Prostate gland (tissue), 2 donors: ENCODE measurements around the gene PLEKHF1.

Source experiments
- POLR2AphosphoS5 ChIP-seq: sonication (generic); formaldehyde crosslinking; IDR thresholded peaks from one replicate; pipeline ENCODE4 v1.6.1; 2017; ENCODE audit warnings: antibody characterized with exemption
- TF ChIP-seq, protein P1 (sequence below), 4 experiments: fragments of 200-600 bp in 2 of 4; fragments of 450-650 bp in 2 of 4; sonication (generic) in 2 of 4; IDR thresholded peaks; 1 replicate in 3 of 4; 2 replicates in 1 of 4; pipeline ENCODE4 v1.5.1; 2016 to 2019; ENCODE audit warnings: antibody characterized with exemption in 4 of 4, mild to moderate bottlenecking in 2 of 4, moderate library complexity in 2 of 4

GRCh38 chr19:29617366-29618266 lies 47.6 kb upstream of the PLEKHF1 start:
- TF ChIP-seq, protein P1, sequence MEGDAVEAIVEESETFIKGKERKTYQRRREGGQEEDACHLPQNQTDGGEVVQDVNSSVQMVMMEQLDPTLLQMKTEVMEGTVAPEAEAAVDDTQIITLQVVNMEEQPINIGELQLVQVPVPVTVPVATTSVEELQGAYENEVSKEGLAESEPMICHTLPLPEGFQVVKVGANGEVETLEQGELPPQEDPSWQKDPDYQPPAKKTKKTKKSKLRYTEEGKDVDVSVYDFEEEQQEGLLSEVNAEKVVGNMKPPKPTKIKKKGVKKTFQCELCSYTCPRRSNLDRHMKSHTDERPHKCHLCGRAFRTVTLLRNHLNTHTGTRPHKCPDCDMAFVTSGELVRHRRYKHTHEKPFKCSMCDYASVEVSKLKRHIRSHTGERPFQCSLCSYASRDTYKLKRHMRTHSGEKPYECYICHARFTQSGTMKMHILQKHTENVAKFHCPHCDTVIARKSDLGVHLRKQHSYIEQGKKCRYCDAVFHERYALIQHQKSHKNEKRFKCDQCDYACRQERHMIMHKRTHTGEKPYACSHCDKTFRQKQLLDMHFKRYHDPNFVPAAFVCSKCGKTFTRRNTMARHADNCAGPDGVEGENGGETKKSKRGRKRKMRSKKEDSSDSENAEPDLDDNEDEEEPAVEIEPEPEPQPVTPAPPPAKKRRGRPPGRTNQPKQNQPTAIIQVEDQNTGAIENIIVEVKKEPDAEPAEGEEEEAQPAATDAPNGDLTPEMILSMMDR (IDR thresholded peaks at IDR 0.05): no peak
- TF ChIP-seq POLR2AphosphoS5: no peak
